GM21447 (cell line): ENCODE measurements around the gene FAF1.

Source experiments
- ATAC-seq: cut with Tn5 transposase; IDR thresholded peaks from one replicate; pipeline ENCODE4 v1.9.1; 2021; ENCODE audit not compliant: unreplicated experiment

The FAF1 gene

GRCh38 chr1:50978144-50978851, 18.2 kb upstream of the FAF1 start:
- ATAC-seq, result peak; percentile 42

- ATAC-seq, result peak; percentile 46
Observed at GRCh38 chr1:50977575-50978143, 17.6 kb upstream of the FAF1 start.

- ATAC-seq, result peak; percentile 73
Observed at GRCh38 chr1:50976890-50977574, 17.0 kb upstream of the FAF1 start.

- ATAC-seq, result peak; percentile 9
Observed at GRCh38 chr1:50976111-50976889, 16.2 kb upstream of the FAF1 start.

GRCh38 chr1:50975436-50975835, 15.4 kb upstream of the FAF1 start:
- ATAC-seq, result no peak

- no peak for ATAC-seq
Observed at GRCh38 chr1:50974618-50974935, 14.5 kb upstream of the FAF1 start.

- ATAC-seq, result no peak
Observed at GRCh38 chr1:50973875-50974617, 14.0 kb upstream of the FAF1 start.

GRCh38 chr1:50973255-50973654, 13.2 kb upstream of the FAF1 start:
- no peak for ATAC-seq

GRCh38 chr1:50972766-50973165, 12.7 kb upstream of the FAF1 start:
- ATAC-seq, result no peak

- no peak for ATAC-seq
Observed at GRCh38 chr1:50971748-50972305, 11.8 kb upstream of the FAF1 start.

- ATAC-seq, result no peak
Observed at GRCh38 chr1:50970931-50971582, 11.0 kb upstream of the FAF1 start.

GRCh38 chr1:50970509-50970887, 10.4 kb upstream of the FAF1 start:
- ATAC-seq, result no peak

- peak; percentile 32 for ATAC-seq
Observed at GRCh38 chr1:50969611-50970508, 9.8 kb upstream of the FAF1 start, which contains the start of gene CDKN2C. Gene CDKN2C (plus strand): TSS chr1:50970245. CDS start chr1:50970369, 124 bp downstream.

GRCh38 chr1:50968821-50969610, 8.9 kb upstream of the FAF1 start:
- ATAC-seq, result peak; percentile 17

- peak; percentile 60 for ATAC-seq
Observed at GRCh38 chr1:50968158-50968820, 8.2 kb upstream of the FAF1 start.

- no peak for ATAC-seq
Observed at GRCh38 chr1:50967416-50968157, 7.5 kb upstream of the FAF1 start.

GRCh38 chr1:50966991-50967390, 6.9 kb upstream of the FAF1 start:
- no peak for ATAC-seq
